HCT116 (cell line): ENCODE measurements around the gene ZNHIT1.

Experiments used
- CEBPB ChIP-seq: IDR thresholded peaks from 2 replicates; pipeline ENCODE4 v1.6.1; 2012; ENCODE audit warnings: low read depth
- EGR1 ChIP-seq: IDR thresholded peaks from 2 replicates; pipeline ENCODE4 v1.6.1; 2012; ENCODE audit warnings: low read depth
- EZH2 ChIP-seq: fragments of 200-600 bp; sonication (generic); IDR thresholded peaks from 2 replicates; pipeline ENCODE4 v1.6.1; 2017; ENCODE audit warnings: antibody characterized with exemption, mixed run types
- JUND ChIP-seq: IDR thresholded peaks from 2 replicates; pipeline ENCODE4 v1.6.1; 2012
- POLR2A ChIP-seq: IDR thresholded peaks from 2 replicates; pipeline ENCODE4 v1.7.0; 2011; ENCODE audit warnings: borderline replicate concordance; ENCODE audit not compliant: insufficient read depth, insufficient read length; ENCODE audit errors: extremely low read depth
- POLR2AphosphoS5 ChIP-seq: IDR thresholded peaks from 2 replicates; pipeline ENCODE4 v1.6.1; 2011; ENCODE audit warnings: mild to moderate bottlenecking, low read depth, low read length, moderate library complexity
- RAD21 ChIP-seq: IDR thresholded peaks from 2 replicates; pipeline ENCODE4 v1.6.1; 2012; ENCODE audit warnings: low read depth, mild to moderate bottlenecking
- SP1 ChIP-seq: IDR thresholded peaks from 2 replicates; pipeline ENCODE4 v1.6.1; 2012; ENCODE audit warnings: low read depth
- SRF ChIP-seq: IDR thresholded peaks from 2 replicates; pipeline ENCODE4 v1.6.1; 2012; ENCODE audit warnings: low read depth
- TCF7L2 ChIP-seq: IDR thresholded peaks from 2 replicates; pipeline ENCODE4 v1.7.0; 2011; ENCODE audit warnings: borderline replicate concordance, inconsistent platforms; ENCODE audit not compliant: insufficient read depth, insufficient read length; ENCODE audit errors: extremely low read depth
- ZNF274 ChIP-seq: fragments of 200-500 bp; sonication (Bioruptor generic); IDR thresholded peaks from 2 replicates; pipeline ENCODE4 v1.6.1; 2014; ENCODE audit warnings: mild to moderate bottlenecking, low read depth, low read length, inconsistent platforms
- TF ChIP-seq, protein P1 (sequence below), 3 experiments: fragments of 200-600 bp in 1 of 3; sonication (generic) in 1 of 3; IDR thresholded peaks in 2 of 3; conservative IDR thresholded peaks in 1 of 3; 2 replicates each; pipeline ENCODE4 v1.5.1; 2012 to 2017; ENCODE audit warnings: low read depth in 2 of 3, low read length in 2 of 3, antibody characterized with exemption in 1 of 3, borderline replicate concordance in 1 of 3, control low read depth in 1 of 3, mild to moderate bottlenecking in 1 of 3, mixed read lengths in 1 of 3, mixed run types in 1 of 3, moderate library complexity in 1 of 3; ENCODE audit not compliant: insufficient read depth in 1 of 3
- TF ChIP-seq, protein P2 (sequence below): IDR thresholded peaks from 2 replicates; pipeline ENCODE4 v1.6.1; 2012
- TF ChIP-seq, protein P3 (sequence below): IDR thresholded peaks from 2 replicates; pipeline ENCODE4 v1.6.1; 2012

DNA sequence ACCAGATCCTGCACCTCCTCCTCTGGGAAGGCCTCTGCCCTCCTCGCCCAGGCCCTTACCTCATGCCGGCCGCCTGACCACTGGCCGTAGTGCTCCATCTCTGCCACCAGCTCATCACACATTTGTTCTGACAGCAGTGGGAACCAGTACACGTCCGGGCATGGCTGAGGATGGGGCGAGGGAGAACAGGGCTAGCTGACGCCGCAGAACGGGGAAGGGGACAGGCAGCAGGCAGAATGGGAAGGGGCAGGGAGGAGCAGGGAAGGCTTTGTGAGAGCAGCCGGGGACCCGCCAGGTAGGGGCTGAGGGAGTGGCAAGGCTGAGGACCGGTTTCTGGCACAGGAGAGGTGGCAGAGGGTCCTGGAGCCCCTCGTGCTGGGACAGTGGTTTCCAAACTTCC, 9.2 kb upstream of the ZNHIT1 start:
- TF ChIP-seq, protein P1, sequence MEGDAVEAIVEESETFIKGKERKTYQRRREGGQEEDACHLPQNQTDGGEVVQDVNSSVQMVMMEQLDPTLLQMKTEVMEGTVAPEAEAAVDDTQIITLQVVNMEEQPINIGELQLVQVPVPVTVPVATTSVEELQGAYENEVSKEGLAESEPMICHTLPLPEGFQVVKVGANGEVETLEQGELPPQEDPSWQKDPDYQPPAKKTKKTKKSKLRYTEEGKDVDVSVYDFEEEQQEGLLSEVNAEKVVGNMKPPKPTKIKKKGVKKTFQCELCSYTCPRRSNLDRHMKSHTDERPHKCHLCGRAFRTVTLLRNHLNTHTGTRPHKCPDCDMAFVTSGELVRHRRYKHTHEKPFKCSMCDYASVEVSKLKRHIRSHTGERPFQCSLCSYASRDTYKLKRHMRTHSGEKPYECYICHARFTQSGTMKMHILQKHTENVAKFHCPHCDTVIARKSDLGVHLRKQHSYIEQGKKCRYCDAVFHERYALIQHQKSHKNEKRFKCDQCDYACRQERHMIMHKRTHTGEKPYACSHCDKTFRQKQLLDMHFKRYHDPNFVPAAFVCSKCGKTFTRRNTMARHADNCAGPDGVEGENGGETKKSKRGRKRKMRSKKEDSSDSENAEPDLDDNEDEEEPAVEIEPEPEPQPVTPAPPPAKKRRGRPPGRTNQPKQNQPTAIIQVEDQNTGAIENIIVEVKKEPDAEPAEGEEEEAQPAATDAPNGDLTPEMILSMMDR (IDR thresholded peaks at IDR 0.05 in 2 of 3, conservative IDR thresholded peaks at IDR 0.05 in 1 of 3; ENCODE audit: borderline replicate concordance in 1 of 3, insufficient read depth in 1 of 3, low read depth in 2 of 3, low read length in 2 of 3): no peak
- TF ChIP-seq POLR2A (no peak), RAD21 (no peak), EZH2 (no peak), JUND (no peak), EGR1 (no peak), TCF7L2 (no peak), CEBPB (no peak), POLR2AphosphoS5 (no peak), ZNF274 (no peak), SP1 (no peak), SRF (no peak)
- TF ChIP-seq, protein P2, sequence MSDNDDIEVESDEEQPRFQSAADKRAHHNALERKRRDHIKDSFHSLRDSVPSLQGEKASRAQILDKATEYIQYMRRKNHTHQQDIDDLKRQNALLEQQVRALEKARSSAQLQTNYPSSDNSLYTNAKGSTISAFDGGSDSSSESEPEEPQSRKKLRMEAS: no peak
- TF ChIP-seq, protein P3, sequence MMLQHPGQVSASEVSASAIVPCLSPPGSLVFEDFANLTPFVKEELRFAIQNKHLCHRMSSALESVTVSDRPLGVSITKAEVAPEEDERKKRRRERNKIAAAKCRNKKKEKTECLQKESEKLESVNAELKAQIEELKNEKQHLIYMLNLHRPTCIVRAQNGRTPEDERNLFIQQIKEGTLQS: no peak
